ENCODE measurements around the gene NEFH.

Gene NEFH

GRCh38 chr22:29528144-29528543, 48.1 kb downstream of the NEFH start:
- H3K27me3 ChIP-seq (ENCODE audit: insufficient read depth, low read length) = no peaks in the 10 kb centered on the region
- no peak overlapping the region for H3K4me2 ChIP-seq (ENCODE audit: low read length)
- no peak overlapping the region for H3K27ac ChIP-seq (ENCODE audit: low read depth, low read length, poor library complexity, severe bottlenecking)
- no peaks in the 10 kb centered on the region for H3K9me2 ChIP-seq (ENCODE audit: low read depth, low read length)
- H3K36me3 ChIP-seq (ENCODE audit: insufficient read depth, low read length) = peaks cover 95% of the 10 kb centered on the region
- no peaks in the 10 kb centered on the region for H3K9me3 ChIP-seq (ENCODE audit: low read length)
- H3K79me2 ChIP-seq (ENCODE audit: insufficient read depth, low read length) = no peaks in the 10 kb centered on the region
- H3K4me1 ChIP-seq (ENCODE audit: insufficient read depth, low read length, severe bottlenecking) = no peaks in the 10 kb centered on the region
- TF ChIP-seq EZH2 (IDR thresholded peaks at IDR 0.05; ENCODE audit: borderline replicate concordance, low read length) (no peak), CTCF (IDR thresholded peaks at IDR 0.05; ENCODE audit: low read length) (no peak)
- no peak overlapping the region for H2AFZ ChIP-seq (ENCODE audit: low read length)
- H4K20me1 ChIP-seq (ENCODE audit: insufficient read depth, low read length) = no peaks in the 10 kb centered on the region
- 0 out of 2 replicates have a peak, but pooled peaks cover 3% of the 10 kb centered on the region for H3F3A ChIP-seq (ENCODE audit: insufficient read depth, low read length)
- no peak overlapping the region for H3K4me3 ChIP-seq (ENCODE audit: low read depth, low read length, poor library complexity, severe bottlenecking)
- no peak overlapping the region for H3K9ac ChIP-seq (ENCODE audit: low read length)

GRCh38 chr22:29530716-29531115, 50.7 kb downstream of the NEFH start:
- no peaks in the 10 kb centered on the region for H3K4me1 ChIP-seq (ENCODE audit: insufficient read depth, low read length, severe bottlenecking)
- H3F3A ChIP-seq (ENCODE audit: insufficient read depth, low read length) = 0 out of 2 replicates have a peak, but pooled peaks cover 3% of the 10 kb centered on the region
- no peaks in the 10 kb centered on the region for H3K79me2 ChIP-seq (ENCODE audit: insufficient read depth, low read length)
- H3K4me3 ChIP-seq (ENCODE audit: low read depth, low read length, poor library complexity, severe bottlenecking) = no peak overlapping the region
- TF ChIP-seq EZH2 (IDR thresholded peaks at IDR 0.05; ENCODE audit: borderline replicate concordance, low read length) (no peak), CTCF (IDR thresholded peaks at IDR 0.05; ENCODE audit: low read length) (no peak)
- H3K9ac ChIP-seq (ENCODE audit: low read length) = no peak overlapping the region
- H4K20me1 ChIP-seq (ENCODE audit: insufficient read depth, low read length) = no peaks in the 10 kb centered on the region
- H3K9me2 ChIP-seq (ENCODE audit: low read depth, low read length) = no peaks in the 10 kb centered on the region
- peaks cover 91% of the 10 kb centered on the region for H3K36me3 ChIP-seq (ENCODE audit: insufficient read depth, low read length)
- H3K9me3 ChIP-seq (ENCODE audit: low read length) = no peaks in the 10 kb centered on the region
- no peak overlapping the region for H3K4me2 ChIP-seq (ENCODE audit: low read length)
- no peak overlapping the region for H2AFZ ChIP-seq (ENCODE audit: low read length)
- H3K27me3 ChIP-seq (ENCODE audit: insufficient read depth, low read length) = no peaks in the 10 kb centered on the region
- no peak overlapping the region for H3K27ac ChIP-seq (ENCODE audit: low read depth, low read length, poor library complexity, severe bottlenecking)

DNA sequence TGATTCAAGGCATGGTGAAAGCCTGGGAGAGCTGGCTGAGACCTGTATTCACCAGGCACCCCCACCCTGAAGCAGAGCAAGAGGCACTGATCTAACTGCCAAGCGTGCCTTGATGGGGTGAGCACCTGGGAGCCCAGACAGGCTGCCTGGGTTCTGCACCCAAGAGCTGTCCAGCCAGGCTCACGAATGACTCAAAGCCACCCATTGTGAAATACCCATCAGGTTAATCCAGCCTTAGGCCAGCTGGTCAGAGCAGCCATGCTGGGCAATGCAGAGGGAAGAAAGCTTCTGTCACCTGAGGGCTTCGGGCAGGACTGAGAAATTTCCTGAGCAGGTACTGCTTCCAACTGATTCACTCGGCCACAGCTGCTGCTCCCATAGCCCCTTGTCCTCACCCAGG, 51.4 kb downstream of the NEFH start:
- no peak overlapping the region for H3K27ac ChIP-seq (ENCODE audit: low read depth, low read length, poor library complexity, severe bottlenecking)
- no peaks in the 10 kb centered on the region for H3K79me2 ChIP-seq (ENCODE audit: insufficient read depth, low read length)
- no peaks in the 10 kb centered on the region for H3K9me3 ChIP-seq (ENCODE audit: low read length)
- no peaks in the 10 kb centered on the region for H3K9me2 ChIP-seq (ENCODE audit: low read depth, low read length)
- H3F3A ChIP-seq (ENCODE audit: insufficient read depth, low read length) = 0 out of 2 replicates have a peak, but pooled peaks cover 3% of the 10 kb centered on the region
- no peaks in the 10 kb centered on the region for H3K4me1 ChIP-seq (ENCODE audit: insufficient read depth, low read length, severe bottlenecking)
- H3K4me3 ChIP-seq (ENCODE audit: low read depth, low read length, poor library complexity, severe bottlenecking) = no peak overlapping the region
- H3K9ac ChIP-seq (ENCODE audit: low read length) = no peak overlapping the region
- no peaks in the 10 kb centered on the region for H3K27me3 ChIP-seq (ENCODE audit: insufficient read depth, low read length)
- H2AFZ ChIP-seq (ENCODE audit: low read length) = no peak overlapping the region
- TF ChIP-seq CTCF (IDR thresholded peaks at IDR 0.05; ENCODE audit: low read length) (no peak), EZH2 (IDR thresholded peaks at IDR 0.05; ENCODE audit: borderline replicate concordance, low read length) (no peak)
- H3K4me2 ChIP-seq (ENCODE audit: low read length) = no peak overlapping the region
- H3K36me3 ChIP-seq (ENCODE audit: insufficient read depth, low read length) = peaks cover 92% of the 10 kb centered on the region
- H4K20me1 ChIP-seq (ENCODE audit: insufficient read depth, low read length) = no peaks in the 10 kb centered on the region

All from OCI-LY1 (cell line).